Hepatocyte (in vitro differentiated cells): ENCODE results near the gene DOCK4. TPM values are rescaled to one million over a fixed set of nuclear protein-coding genes. Genes with fewer than 3 reads are reported as not detected.

Experiments
- DNase-seq: peaks from one replicate; pipeline ENCODE4 v3.0.0-alpha.2; 2016; ENCODE audit warnings: low spot score
- H2AFZ ChIP-seq: fragments of 200-600 bp; sonication (generic); 2 replicates; pipeline ENCODE4 v1.6.0; 2016; ENCODE audit warnings: antibody characterized with exemption, mild to moderate bottlenecking
- H3K27ac ChIP-seq: fragments of 200-600 bp; sonication (generic); 2 replicates; pipeline ENCODE4 v1.5.1; 2016; ENCODE audit warnings: mild to moderate bottlenecking
- H3K27me3 ChIP-seq: fragments of 200-600 bp; sonication (generic); 2 replicates; pipeline ENCODE4 v1.6.1; 2016
- H3K36me3 ChIP-seq: fragments of 200-600 bp; sonication (generic); replicated peaks from 2 replicates; pipeline ENCODE4 v1.5.1; 2016; ENCODE audit warnings: low read depth; ENCODE audit not compliant: insufficient read depth
- H3K4me1 ChIP-seq: fragments of 200-600 bp; sonication (generic); 2 replicates; pipeline ENCODE4 v1.5.1; 2016; ENCODE audit warnings: mild to moderate bottlenecking, moderate library complexity; ENCODE audit not compliant: insufficient read depth
- H3K4me2 ChIP-seq: fragments of 200-600 bp; sonication (generic); 2 replicates; pipeline ENCODE4 v1.6.0; 2016
- H3K4me3 ChIP-seq: fragments of 200-600 bp; sonication (generic); 2 replicates; pipeline ENCODE4 v1.5.1; 2016; ENCODE audit warnings: mild to moderate bottlenecking
- H3K79me2 ChIP-seq: fragments of 200-600 bp; sonication (generic); 2 replicates; pipeline ENCODE4 v1.6.0; 2017; ENCODE audit warnings: mild to moderate bottlenecking
- H3K9me2 ChIP-seq: fragments of 200-600 bp; sonication (generic); replicated peaks from 2 replicates; pipeline ENCODE4 v1.6.0; 2017; ENCODE audit warnings: mild to moderate bottlenecking; ENCODE audit not compliant: insufficient read depth
- H3K9me3 ChIP-seq: fragments of 200-600 bp; sonication (generic); 2 replicates; pipeline ENCODE4 v1.5.1; 2016; ENCODE audit warnings: low read depth, mild to moderate bottlenecking
- H4K20me1 ChIP-seq: fragments of 200-600 bp; sonication (generic); 2 replicates; pipeline ENCODE4 v1.6.0; 2016; ENCODE audit warnings: mild to moderate bottlenecking; ENCODE audit not compliant: insufficient read depth, poor library complexity, severe bottlenecking
- CTCF ChIP-seq: fragments of 200-600 bp; sonication (generic); IDR thresholded peaks from 2 replicates; pipeline ENCODE4 v1.5.1; 2016; ENCODE audit warnings: antibody characterized with exemption, mild to moderate bottlenecking; ENCODE audit not compliant: poor library complexity
- EZH2 ChIP-seq: fragments of 200-600 bp; sonication (generic); IDR thresholded peaks from 2 replicates; pipeline ENCODE4 v1.6.1; 2016; ENCODE audit warnings: antibody characterized with exemption, mild to moderate bottlenecking, borderline replicate concordance
- EZH2phosphoT487 ChIP-seq: fragments of 200-600 bp; sonication (generic); IDR thresholded peaks from one replicate; pipeline ENCODE4 v1.6.1; 2018; ENCODE audit warnings: antibody characterized with exemption, mild to moderate bottlenecking, low read depth, moderate library complexity; ENCODE audit not compliant: unreplicated experiment, severe bottlenecking
- WGBS: methylation state at CpG from one replicate; pipeline ENCODE4 v1.1.6; 2016; ENCODE audit warnings: low lambda C conversion rate; ENCODE audit errors: missing lambda C conversion rate; 5-methylcytosine and 5-hydroxymethylcytosine counted together
- polyA plus RNA-seq: library from polyadenylated mRNA; unstranded; fragments of >200 nt; fragmentation: Nextera tagmentation; extraction: Ambion mirVana; gene quantifications from 2 replicates; pipeline ENCODE4 v1.2.1, GENCODE V29; 2016
- total RNA-seq: library from RNA; depleted of rRNA; stranded (reverse); fragments of >200 nt; gene quantifications from 2 replicates; pipeline ENCODE4 v1.2.3, GENCODE V29; 2014

DOCK4 gene
- total and polyA plus RNA-seq, 2 experiments from 2014 or later = 4.4 to 22.9 TPM

- Histone ChIP-seq H3K9me2 (no peaks in the 10 kb centered on the region), H4K20me1 (no peaks in the 10 kb centered on the region), H3K9me3 (no peaks in the 10 kb centered on the region), H3K27ac (no peak overlapping the region), H3K4me3 (no peak overlapping the region), H3K4me1 (peaks cover under 1% of the 10 kb centered on the region), H3K79me2 (no peaks in the 10 kb centered on the region), H3K36me3 (no peaks in the 10 kb centered on the region), H3K27me3 (no peaks in the 10 kb centered on the region), H3K4me2 (no peak overlapping the region), H2AFZ (no peak overlapping the region)
- DNase-seq = no peak
- no peak for TF ChIP-seq CTCF
- no peak for TF ChIP-seq EZH2
- no peak for TF ChIP-seq EZH2phosphoT487
Measured at GRCh38 chr7:111878785-111879184, 327.4 kb downstream of the DOCK4 start.

GRCh38 chr7:111877931-111878330 is 328.3 kb downstream of the DOCK4 start:
- H3K27ac ChIP-seq = no peak overlapping the region
- no peaks in the 10 kb centered on the region for H3K27me3 ChIP-seq
- no peaks in the 10 kb centered on the region for H3K9me3 ChIP-seq
- H3K36me3 ChIP-seq = no peaks in the 10 kb centered on the region
- no peak overlapping the region for H3K4me2 ChIP-seq
- H3K4me3 ChIP-seq = no peak overlapping the region
- H3K4me1 ChIP-seq = peaks cover 9% of the 10 kb centered on the region
- DNase-seq = no peak
- H2AFZ ChIP-seq = no peak overlapping the region
- no peaks in the 10 kb centered on the region for H3K9me2 ChIP-seq
- 83% methylated on average over 4 of the region's 4 CpGs for WGBS
- no peaks in the 10 kb centered on the region for H3K79me2 ChIP-seq
- no peaks in the 10 kb centered on the region for H4K20me1 ChIP-seq
- TF ChIP-seq EZH2 (no peak), EZH2phosphoT487 (no peak), CTCF (no peak)

GRCh38 chr7:111873963-111874690 is 332.1 kb downstream of the DOCK4 start:
- H3K9me3 ChIP-seq = no peaks in the 10 kb centered on the region
- DNase-seq = no peak
- peak overlapping the region; percentile 8 for H2AFZ ChIP-seq
- H3K9me2 ChIP-seq = no peaks in the 10 kb centered on the region
- no peaks in the 10 kb centered on the region for H3K36me3 ChIP-seq
- H3K27ac ChIP-seq = no peak overlapping the region
- no peak overlapping the region for H3K4me2 ChIP-seq
- H3K4me1 ChIP-seq = peaks cover 15% of the 10 kb centered on the region
- WGBS = 51% methylated on average over 2 of the region's 2 CpGs
- H4K20me1 ChIP-seq = no peaks in the 10 kb centered on the region
- no peak overlapping the region for H3K4me3 ChIP-seq
- H3K27me3 ChIP-seq = no peaks in the 10 kb centered on the region
- TF ChIP-seq EZH2phosphoT487 (no peak), EZH2 (no peak), CTCF (no peak)
- H3K79me2 ChIP-seq = no peaks in the 10 kb centered on the region
